Measurements from ENCODE around the gene CANT1. TPM values are rescaled to one million over a fixed set of nuclear protein-coding genes. Genes with fewer than 3 reads are reported as not detected.
A peak's percentile ranks its signal among the peaks of the same experiment; 100 is the strongest.

The CANT1 gene
- total RNA-seq, 4 donors from 2014 or later = 18.1 to 39.4 (median 28.4) TPM

DNA sequence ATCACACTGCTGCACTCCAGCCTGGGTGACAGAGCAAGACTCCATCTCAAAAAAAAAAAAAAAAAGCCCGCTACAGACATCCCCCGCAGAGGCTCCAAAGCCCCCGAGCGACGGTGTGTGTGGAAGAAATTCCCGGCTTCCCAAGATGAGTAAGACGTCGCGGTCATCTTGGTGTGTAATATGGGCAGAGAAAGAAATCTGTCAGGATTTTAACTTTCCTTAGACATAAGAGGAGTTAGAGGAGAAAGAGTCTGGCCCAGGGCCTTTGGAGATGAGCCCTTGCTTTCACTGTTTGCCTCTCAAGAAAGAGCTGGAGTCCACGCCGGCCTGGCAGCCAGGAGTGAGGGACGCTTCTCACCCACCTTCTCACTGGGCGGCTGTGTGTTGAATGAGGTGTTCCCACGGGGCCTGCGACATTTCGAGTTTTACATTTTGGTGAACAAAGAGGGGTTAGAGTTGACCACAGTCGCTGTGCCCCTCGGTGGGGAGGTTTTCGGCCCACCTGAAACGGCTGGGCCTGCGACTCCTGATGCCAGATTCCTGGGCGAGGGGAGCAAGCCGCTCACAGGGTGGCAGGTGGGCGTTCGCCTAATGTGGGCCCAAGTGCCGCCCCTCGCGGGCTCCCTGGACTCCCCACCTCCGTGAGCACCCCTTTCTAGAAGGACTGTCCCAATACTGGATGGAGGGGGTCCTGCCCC is 32.3 kb upstream of the CANT1 start:
- H3K4me3 ChIP-seq (ENCODE audit: low read depth, poor library complexity, severe bottlenecking) = no peak overlapping the region
- TF ChIP-seq POLR2A (IDR thresholded peaks at IDR 0.05) = no peak
- TF ChIP-seq, protein P1, sequence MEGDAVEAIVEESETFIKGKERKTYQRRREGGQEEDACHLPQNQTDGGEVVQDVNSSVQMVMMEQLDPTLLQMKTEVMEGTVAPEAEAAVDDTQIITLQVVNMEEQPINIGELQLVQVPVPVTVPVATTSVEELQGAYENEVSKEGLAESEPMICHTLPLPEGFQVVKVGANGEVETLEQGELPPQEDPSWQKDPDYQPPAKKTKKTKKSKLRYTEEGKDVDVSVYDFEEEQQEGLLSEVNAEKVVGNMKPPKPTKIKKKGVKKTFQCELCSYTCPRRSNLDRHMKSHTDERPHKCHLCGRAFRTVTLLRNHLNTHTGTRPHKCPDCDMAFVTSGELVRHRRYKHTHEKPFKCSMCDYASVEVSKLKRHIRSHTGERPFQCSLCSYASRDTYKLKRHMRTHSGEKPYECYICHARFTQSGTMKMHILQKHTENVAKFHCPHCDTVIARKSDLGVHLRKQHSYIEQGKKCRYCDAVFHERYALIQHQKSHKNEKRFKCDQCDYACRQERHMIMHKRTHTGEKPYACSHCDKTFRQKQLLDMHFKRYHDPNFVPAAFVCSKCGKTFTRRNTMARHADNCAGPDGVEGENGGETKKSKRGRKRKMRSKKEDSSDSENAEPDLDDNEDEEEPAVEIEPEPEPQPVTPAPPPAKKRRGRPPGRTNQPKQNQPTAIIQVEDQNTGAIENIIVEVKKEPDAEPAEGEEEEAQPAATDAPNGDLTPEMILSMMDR (IDR thresholded peaks at IDR 0.05) = no peak
- WGBS, 2 donors = 85% methylated on average over 29 of the region's 29 CpGs
- intact Hi-C loops (cut with DNase I; ENCODE audit: low total_unique reads) = loop anchor here (5.0 kb wide), 1 partner anchor 50 kb away; no protein-coding TSS in a partner anchor
- DNase-seq (ENCODE audit: low spot score in 2 of 2) = no peak

DNA sequence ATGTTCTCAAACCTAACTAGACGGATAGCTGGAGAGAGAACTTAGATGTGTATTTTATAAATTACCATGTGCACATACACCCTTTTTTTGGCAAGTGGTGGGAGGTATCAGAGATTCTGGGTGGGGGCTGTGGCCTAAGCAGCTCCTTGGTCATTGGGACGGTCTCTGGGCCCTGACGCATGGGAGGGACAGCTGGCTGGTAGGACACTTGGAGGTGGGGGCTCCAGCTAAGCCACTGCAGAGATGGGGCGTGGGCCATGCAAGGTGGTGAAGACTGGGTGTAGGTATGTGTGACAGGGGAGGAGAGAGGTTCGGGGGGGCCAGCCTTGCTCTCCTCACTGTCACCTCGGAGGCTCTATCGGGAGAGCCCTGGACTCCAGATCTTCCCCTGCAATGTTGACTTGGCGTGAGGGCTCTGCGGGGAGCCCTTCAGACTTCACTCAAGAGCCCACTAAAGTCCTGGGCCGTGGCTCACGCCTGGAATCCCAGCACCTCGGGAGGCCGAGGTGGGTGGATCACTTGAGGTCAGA is 31.5 kb upstream of the CANT1 start:
- no peak for TF ChIP-seq POLR2A (IDR thresholded peaks at IDR 0.05)
- TF ChIP-seq, protein P1 (IDR thresholded peaks at IDR 0.05) = no peak
- 89 to 92% methylated on average over 13 of the region's 13 CpGs for WGBS, 2 donors
- intact Hi-C loops (cut with DNase I; ENCODE audit: low total_unique reads) = loop anchor here (5.0 kb wide), 1 partner anchor 49 kb away; no protein-coding TSS in a partner anchor
- no peak for DNase-seq (ENCODE audit: low spot score in 2 of 2)
- no peak overlapping the region for H3K4me3 ChIP-seq (ENCODE audit: low read depth, poor library complexity, severe bottlenecking)

DNA sequence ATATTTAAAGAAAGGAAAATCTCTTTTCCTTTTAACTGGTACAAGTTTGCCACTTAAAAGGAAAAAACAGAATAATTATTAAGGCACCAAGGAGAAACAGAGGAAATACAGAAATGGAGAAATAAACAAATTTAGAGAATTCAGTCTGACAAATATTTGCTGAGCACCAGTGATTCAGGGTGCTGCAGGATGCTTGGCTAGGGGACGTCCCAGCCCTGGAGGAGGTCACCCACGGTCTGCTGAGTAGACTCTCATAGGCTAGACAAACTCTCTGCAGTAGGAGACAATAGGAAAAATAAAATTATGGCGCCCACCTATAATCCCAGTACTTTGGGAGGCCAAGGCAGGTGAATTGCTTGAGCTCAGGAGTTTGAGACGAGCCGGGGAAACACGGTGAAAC is 30.3 kb upstream of the CANT1 start:
- peak in 1 of 2 donors; percentile 23 for DNase-seq (ENCODE audit: low spot score in 2 of 2)
- intact Hi-C loops (cut with DNase I; ENCODE audit: low total_unique reads) = loop anchor here (5.0 kb wide), 1 partner anchor 48 kb away; no protein-coding TSS in a partner anchor
- H3K4me3 ChIP-seq (ENCODE audit: low read depth, poor library complexity, severe bottlenecking) = no peak overlapping the region
- WGBS, 2 donors = 87 to 95% methylated on average over 6 of the region's 6 CpGs
- TF ChIP-seq POLR2A (IDR thresholded peaks at IDR 0.05) = no peak
- TF ChIP-seq, protein P1 (IDR thresholded peaks at IDR 0.05) = no peak

DNA sequence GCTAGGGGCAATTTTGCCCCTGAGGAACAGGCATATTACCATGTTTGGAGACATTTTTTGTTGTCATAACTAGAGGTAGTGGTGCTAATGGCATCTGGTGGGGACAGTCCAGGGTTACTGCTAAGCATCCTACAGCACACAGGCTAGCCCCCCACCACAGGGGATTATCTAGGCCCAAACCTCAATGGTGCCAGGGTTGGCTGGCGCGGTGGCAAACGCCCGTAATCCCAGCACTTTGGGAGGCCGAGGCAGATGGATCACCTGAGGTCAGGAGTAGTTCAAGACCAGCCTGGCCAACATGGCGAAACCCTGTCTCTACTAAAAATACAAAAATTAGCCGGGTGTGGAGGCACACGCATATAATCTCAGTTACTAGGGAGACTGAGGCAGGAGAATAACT is 29.6 kb upstream of the CANT1 start:
- H3K4me3 ChIP-seq (ENCODE audit: low read depth, poor library complexity, severe bottlenecking) = no peak overlapping the region
- TF ChIP-seq, protein P1 (IDR thresholded peaks at IDR 0.05) = no peak
- TF ChIP-seq POLR2A (IDR thresholded peaks at IDR 0.05) = no peak
- intact Hi-C loops (cut with DNase I; ENCODE audit: low total_unique reads) = no loop called here
- DNase-seq (ENCODE audit: low spot score in 2 of 2) = peak in 1 of 2 donors; percentile 77
- WGBS, 2 donors = 80 to 92% methylated on average over 8 of the region's 8 CpGs

DNA sequence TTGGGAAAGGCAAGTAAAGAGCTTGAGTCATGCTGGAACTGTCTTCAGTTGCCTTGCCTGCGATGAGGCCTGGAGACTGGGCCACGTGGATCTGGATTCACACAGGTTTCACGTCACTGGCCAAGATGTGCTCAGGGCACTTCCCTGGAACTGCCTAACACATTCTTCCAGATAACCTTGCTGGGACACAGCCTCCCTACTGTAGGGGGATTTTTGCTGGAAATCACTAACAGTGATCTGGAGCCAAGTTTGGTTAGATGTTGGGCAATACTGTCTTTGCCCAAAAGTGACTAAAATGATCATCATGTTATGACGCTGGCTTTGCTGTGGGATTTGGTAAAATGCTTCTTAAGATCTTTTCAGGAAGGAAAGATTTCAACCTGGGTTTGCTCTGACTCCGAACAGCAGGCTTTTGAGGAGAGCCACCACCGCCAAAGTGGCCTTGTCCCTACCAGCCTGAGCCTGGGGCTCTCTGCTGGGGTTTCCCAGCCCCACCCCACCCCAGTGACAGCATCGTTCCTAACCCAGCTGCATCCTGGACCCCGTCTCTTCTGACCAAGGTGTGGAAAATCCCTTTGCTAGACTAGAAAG is 29.1 kb upstream of the CANT1 start:
- 22 to 31% methylated on average over 8 of the region's 8 CpGs for WGBS, 2 donors
- intact Hi-C loops (cut with DNase I; ENCODE audit: low total_unique reads) = no loop called here
- DNase-seq (ENCODE audit: low spot score in 2 of 2) = peak; percentile 66 to 92
- TF ChIP-seq, protein P1 (IDR thresholded peaks at IDR 0.05) = no peak
- no peak for TF ChIP-seq POLR2A (IDR thresholded peaks at IDR 0.05)
- no peak overlapping the region for H3K4me3 ChIP-seq (ENCODE audit: low read depth, poor library complexity, severe bottlenecking)
